Measurements from ENCODE around the gene PRDM8.

The PRDM8 gene

GRCh38 chr4:80232707-80233370 lies 35.5 kb downstream of the PRDM8 start:
- H4K20me1 ChIP-seq (ENCODE audit: control insufficient read depth, insufficient read depth, low read depth, low read length) = no peaks in the 10 kb centered on the region
- no peaks in the 10 kb centered on the region for H3K79me2 ChIP-seq (ENCODE audit: control insufficient read depth, low read length)
- H3K9me3 ChIP-seq (ENCODE audit: control insufficient read depth, insufficient read depth, low read length) = no peaks in the 10 kb centered on the region
- H3F3A ChIP-seq (ENCODE audit: control insufficient read depth, insufficient read depth) = no peaks in the 10 kb centered on the region
- no peak overlapping the region for H3K4me3 ChIP-seq (ENCODE audit: low read length)
- no peaks in the 10 kb centered on the region for H3K36me3 ChIP-seq (ENCODE audit: control insufficient read depth, low read length)
- H3K9me2 ChIP-seq (replicated peaks; ENCODE audit: control insufficient read depth, low read length) = no peaks in the 10 kb centered on the region
- no peak overlapping the region for H3K4me2 ChIP-seq (ENCODE audit: low read length)
- no peak overlapping the region for H3K27ac ChIP-seq (ENCODE audit: low read depth, low read length)
- H3K4me1 ChIP-seq (ENCODE audit: control insufficient read depth, low read length) = no peaks in the 10 kb centered on the region
- TF ChIP-seq EZH2phosphoT487 (IDR thresholded peaks at IDR 0.05; ENCODE audit: borderline replicate concordance, low read length) = no peak
- TF ChIP-seq, protein P1, sequence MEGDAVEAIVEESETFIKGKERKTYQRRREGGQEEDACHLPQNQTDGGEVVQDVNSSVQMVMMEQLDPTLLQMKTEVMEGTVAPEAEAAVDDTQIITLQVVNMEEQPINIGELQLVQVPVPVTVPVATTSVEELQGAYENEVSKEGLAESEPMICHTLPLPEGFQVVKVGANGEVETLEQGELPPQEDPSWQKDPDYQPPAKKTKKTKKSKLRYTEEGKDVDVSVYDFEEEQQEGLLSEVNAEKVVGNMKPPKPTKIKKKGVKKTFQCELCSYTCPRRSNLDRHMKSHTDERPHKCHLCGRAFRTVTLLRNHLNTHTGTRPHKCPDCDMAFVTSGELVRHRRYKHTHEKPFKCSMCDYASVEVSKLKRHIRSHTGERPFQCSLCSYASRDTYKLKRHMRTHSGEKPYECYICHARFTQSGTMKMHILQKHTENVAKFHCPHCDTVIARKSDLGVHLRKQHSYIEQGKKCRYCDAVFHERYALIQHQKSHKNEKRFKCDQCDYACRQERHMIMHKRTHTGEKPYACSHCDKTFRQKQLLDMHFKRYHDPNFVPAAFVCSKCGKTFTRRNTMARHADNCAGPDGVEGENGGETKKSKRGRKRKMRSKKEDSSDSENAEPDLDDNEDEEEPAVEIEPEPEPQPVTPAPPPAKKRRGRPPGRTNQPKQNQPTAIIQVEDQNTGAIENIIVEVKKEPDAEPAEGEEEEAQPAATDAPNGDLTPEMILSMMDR (IDR thresholded peaks at IDR 0.05; ENCODE audit: low read depth, low read length, poor library complexity, severe bottlenecking) = no peak
- peaks cover 12% of the 10 kb centered on the region for H3K27me3 ChIP-seq (ENCODE audit: control insufficient read depth, low read length)

DNA sequence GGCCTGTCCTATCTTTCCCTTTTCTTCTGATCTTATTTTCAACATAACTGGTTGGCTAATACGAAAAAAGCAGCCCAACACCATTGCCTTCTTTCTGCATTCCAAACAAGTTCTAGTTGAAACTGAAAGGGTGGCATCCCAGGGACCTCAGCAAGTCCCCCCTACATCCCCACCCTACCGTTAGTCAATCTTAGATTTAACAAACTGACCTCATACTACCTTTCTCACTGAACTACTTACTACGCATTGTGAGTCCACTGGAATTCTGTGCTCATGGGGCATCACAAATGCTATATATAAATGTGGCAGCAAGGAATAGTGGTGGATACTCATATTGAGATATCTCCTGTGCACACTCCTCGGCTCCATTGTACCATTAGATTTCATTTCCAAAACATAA lies 36.1 kb downstream of the PRDM8 start:
- no peaks in the 10 kb centered on the region for H4K20me1 ChIP-seq (ENCODE audit: control insufficient read depth, insufficient read depth, low read depth, low read length)
- H3K36me3 ChIP-seq (ENCODE audit: control insufficient read depth, low read length) = no peaks in the 10 kb centered on the region
- H3K4me1 ChIP-seq (ENCODE audit: control insufficient read depth, low read length) = no peaks in the 10 kb centered on the region
- H3K9me2 ChIP-seq (replicated peaks; ENCODE audit: control insufficient read depth, low read length) = no peaks in the 10 kb centered on the region
- H3K4me3 ChIP-seq (ENCODE audit: low read length) = no peak overlapping the region
- H3K27me3 ChIP-seq (ENCODE audit: control insufficient read depth, low read length) = peaks cover 10% of the 10 kb centered on the region
- H3F3A ChIP-seq (ENCODE audit: control insufficient read depth, insufficient read depth) = no peaks in the 10 kb centered on the region
- no peak overlapping the region for H3K27ac ChIP-seq (ENCODE audit: low read depth, low read length)
- H3K4me2 ChIP-seq (ENCODE audit: low read length) = no peak overlapping the region
- H3K79me2 ChIP-seq (ENCODE audit: control insufficient read depth, low read length) = no peaks in the 10 kb centered on the region
- H3K9me3 ChIP-seq (ENCODE audit: control insufficient read depth, insufficient read depth, low read length) = no peaks in the 10 kb centered on the region
- TF ChIP-seq, protein P1 (IDR thresholded peaks at IDR 0.05; ENCODE audit: low read depth, low read length, poor library complexity, severe bottlenecking) = no peak
- no peak for TF ChIP-seq EZH2phosphoT487 (IDR thresholded peaks at IDR 0.05; ENCODE audit: borderline replicate concordance, low read length)

DNA sequence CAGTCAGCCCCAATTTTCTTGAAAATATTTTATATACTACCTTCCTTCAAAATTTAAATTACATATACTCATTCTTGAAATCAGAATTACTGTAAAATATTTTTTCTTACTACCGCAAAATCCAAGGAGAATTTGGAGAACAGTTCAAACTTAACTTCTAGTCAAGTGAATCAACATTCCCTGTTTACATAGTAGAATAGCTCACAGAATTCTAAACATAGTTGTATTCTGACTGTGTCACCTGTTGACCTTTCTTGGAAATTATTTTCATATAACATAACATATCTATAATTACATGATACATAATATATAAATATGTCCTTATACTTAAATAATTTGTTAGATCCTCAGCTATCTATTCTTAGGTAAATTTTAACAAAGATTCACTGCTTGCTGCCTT lies 38.1 kb downstream of the PRDM8 start:
- H3K27ac ChIP-seq (ENCODE audit: low read depth, low read length) = no peak overlapping the region
- H3F3A ChIP-seq (ENCODE audit: control insufficient read depth, insufficient read depth) = no peaks in the 10 kb centered on the region
- TF ChIP-seq, protein P1 (IDR thresholded peaks at IDR 0.05; ENCODE audit: low read depth, low read length, poor library complexity, severe bottlenecking) = no peak
- TF ChIP-seq EZH2phosphoT487 (IDR thresholded peaks at IDR 0.05; ENCODE audit: borderline replicate concordance, low read length) = no peak
- no peaks in the 10 kb centered on the region for H3K36me3 ChIP-seq (ENCODE audit: control insufficient read depth, low read length)
- H3K79me2 ChIP-seq (ENCODE audit: control insufficient read depth, low read length) = no peaks in the 10 kb centered on the region
- H3K27me3 ChIP-seq (ENCODE audit: control insufficient read depth, low read length) = 0 out of 2 replicates have a peak, but pooled peaks cover 3% of the 10 kb centered on the region
- H3K4me2 ChIP-seq (ENCODE audit: low read length) = no peak overlapping the region
- H3K4me3 ChIP-seq (ENCODE audit: low read length) = no peak overlapping the region
- H3K9me3 ChIP-seq (ENCODE audit: control insufficient read depth, insufficient read depth, low read length) = no peaks in the 10 kb centered on the region
- no peaks in the 10 kb centered on the region for H4K20me1 ChIP-seq (ENCODE audit: control insufficient read depth, insufficient read depth, low read depth, low read length)
- no peaks in the 10 kb centered on the region for H3K9me2 ChIP-seq (replicated peaks; ENCODE audit: control insufficient read depth, low read length)
- no peaks in the 10 kb centered on the region for H3K4me1 ChIP-seq (ENCODE audit: control insufficient read depth, low read length)

Data from DOHH2 (cell line).